GM04504 (cell line): ENCODE results near the gene EYS.

Experiments
- DNase-seq: peaks from one replicate; pipeline ENCODE4 v3.0.0-alpha.2; 2012; ENCODE audit warnings: low read depth

Gene EYS

DNA sequence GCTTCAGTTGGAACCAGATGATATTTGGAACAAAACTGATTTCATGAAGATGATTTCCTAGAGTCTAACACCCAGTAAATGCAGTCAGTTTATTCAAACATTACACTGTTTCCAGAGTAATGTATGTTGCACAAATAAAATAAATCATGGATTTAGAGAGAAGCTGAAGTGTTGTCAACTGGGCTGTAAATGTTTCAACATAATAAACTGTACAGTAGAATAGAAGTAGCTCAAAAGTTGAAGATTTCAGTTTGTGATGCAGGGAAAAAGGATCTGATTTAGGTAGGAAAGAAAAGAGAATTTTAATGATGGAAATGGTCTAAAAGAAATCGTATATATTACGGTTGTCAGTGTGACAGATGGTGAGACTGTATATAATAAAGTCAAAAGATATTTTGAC lies 985.2 kb downstream of the EYS start:
- DNase-seq = no peak

DNA sequence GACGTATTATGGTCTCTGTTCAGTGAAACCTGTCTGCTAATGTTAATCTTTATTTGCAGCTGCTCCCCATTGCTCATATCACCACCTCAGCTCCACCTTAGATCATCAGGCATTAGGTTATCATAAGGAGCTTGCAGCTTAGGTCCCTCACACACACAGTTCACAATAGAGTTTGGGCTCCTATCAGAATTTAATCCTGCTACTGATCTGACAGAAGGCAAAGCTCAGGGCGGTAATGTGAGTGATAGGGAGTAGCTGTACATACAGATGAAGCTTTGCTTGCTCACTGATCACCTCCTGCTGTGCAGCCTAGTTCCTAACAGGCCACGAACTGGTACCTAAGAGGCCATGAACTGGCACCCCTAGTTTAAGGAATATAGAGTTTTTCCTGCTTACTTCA lies 989.7 kb downstream of the EYS start:
- no peak for DNase-seq

DNA sequence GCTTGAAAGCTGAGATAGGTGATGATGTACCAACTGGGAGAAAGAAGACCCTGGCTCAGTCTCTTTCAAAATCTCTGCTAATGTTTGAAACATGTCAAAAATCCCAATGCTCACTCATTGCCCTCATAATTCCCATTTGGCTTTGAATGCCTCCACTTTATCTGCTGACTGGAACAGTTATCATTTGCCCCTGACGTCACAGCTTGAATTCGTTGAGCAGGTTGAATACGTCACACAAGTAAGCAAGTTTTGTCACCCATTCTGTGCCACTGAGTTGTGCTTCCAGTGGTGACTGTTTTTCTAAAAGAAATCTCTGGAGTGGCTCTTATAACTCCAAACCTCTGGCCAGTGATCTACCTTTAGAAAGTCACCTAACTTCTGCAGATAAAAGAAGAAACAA lies 991.4 kb downstream of the EYS start:
- no peak for DNase-seq

DNA sequence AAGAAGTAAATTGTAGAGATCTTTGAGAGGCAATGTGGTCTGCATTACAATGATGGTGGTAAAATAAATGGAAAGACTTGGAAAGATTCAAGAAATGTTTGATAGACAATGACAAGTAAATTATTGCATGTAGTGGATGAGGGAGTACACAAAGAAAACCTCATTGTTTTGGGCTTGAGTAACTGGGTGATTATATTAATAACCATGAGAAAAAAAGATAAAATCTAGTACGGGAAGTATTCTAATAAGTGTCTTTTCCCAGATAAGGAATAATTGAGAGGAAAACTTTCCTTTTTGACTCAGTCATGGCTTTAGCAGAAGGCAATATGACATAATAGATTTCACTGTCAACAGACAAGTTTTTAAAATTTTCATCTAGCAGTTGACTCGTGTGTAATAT lies 993.0 kb downstream of the EYS start:
- DNase-seq = no peak

DNA sequence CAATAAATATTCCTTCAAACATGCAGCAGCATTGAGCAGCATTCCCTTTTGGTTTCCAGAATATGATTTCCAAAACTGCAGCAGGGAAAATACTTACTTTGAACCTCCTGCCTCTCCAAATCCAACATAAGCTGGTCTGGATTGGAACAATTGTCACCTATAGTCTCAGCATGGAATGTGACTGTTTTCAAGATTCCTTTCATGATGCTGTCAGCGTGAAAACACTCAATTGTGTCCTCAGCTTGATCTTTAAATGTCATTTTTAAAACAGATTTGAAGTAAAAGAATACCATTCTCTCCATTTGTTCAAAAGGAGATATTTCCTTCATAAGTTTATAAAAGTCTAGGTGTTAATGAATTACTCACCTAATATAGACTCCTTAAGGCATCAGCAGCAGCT lies 993.9 kb downstream of the EYS start:
- DNase-seq = no peak

DNA sequence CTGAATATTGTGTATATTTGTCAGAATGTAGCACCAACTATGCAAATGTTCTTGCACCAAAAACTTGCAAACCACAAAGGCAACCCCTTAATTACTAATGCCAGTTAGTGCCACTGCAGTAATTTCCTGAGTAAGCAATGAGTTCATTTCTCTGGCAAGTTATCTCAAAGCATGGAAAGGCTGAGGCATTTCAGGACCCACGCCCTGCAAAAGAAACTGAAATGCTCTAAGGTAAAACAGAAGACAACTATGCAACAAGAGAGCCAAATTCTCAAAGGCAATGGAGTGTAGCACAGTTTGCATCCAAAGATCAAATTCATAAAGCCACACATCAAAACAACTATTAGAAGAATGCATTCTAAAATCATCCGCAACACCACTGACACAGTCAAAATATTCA lies 994.4 kb downstream of the EYS start:
- DNase-seq = no peak

DNA sequence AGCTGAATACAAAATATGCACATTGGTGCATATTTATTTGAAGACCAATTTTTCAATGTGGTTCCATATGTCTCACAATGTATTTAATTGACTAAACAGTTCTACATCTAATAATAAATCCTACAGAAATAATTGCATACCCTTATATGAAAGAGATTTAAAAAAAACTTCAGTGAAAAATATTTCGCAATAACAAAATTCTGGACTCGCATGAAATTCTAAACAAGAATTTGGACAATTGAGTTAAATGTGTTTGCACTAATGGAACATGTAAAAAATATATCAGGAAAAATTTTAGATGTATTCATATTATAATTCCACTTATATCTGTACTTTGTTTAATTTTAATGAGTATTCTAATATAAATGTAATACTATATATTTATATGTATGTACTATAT lies 1003.1 kb downstream of the EYS start:
- DNase-seq = no peak

DNA sequence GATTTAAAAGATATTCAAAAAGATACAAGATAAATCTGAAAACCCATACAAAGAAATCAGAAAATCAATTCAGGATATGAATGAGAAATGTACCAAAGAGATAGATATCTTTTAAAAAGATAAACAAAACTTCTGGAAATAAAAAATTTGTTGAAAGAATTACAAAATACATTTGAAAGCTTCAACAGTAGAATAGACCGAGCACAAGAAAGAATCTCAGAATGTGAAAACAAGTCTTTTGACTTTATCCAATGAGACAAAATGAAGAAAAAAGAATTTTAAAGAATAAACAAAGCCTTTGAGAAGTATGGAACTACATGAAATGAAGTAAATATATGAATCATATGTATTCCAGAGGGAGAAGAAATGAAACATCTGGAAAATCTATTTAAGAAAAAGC lies 1011.0 kb downstream of the EYS start:
- DNase-seq = no peak

DNA sequence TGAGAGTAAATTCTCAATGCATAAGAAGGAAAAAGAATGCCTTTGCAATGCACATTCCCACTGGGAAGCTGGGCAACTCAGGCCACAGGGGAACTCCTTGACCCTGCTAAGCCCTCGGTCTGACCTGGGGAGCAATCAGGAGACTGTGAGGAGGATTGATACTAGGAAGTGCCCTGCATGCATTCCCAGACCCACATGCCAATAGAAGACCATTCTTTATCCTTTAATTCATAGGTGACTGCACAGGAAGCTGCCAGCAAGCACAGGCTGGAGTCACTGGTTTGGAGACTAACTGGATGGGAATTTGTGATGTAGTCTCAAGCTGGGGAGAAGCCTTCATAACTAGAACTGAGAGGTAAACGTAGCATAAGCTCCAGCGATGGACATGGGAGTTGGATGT lies 1012.7 kb downstream of the EYS start:
- DNase-seq = no peak

DNA sequence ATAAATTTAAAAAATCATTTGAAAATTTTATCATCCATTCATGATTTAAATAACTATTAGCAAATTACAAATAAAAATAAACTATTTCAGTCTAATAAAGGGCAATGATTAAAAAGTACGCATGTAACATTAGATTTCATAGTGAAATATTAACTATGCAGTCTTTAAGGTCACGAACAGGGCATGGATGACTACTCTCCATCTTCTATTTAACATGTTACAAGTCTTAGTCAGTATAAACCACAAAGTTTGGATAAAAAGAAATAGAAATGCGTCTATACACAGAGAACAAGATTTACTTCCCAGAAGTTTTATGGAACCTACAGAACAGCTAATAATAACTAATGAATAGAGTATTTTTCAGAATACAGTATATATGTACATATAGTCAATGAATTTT lies 1016.0 kb downstream of the EYS start:
- no peak for DNase-seq

DNA sequence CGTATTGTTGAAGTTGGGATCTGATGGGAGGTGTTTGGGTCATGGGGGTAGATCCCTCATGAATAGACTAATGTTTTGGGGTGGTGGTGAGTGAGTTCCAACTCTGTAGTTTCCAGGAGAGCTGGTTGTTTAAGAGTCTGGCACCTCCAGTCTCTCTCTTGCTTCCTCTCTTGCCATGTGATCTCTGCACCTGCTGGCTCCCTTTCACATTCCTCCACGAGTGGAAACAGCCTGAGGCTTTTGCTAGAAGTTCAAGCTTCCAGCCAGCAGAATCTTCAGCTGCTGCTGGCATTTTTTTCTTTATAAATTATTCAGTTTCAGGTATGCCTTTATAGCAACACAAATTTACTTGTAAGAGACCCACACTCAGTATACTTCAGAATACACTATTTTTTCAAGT lies 1021.6 kb downstream of the EYS start:
- no peak for DNase-seq

DNA sequence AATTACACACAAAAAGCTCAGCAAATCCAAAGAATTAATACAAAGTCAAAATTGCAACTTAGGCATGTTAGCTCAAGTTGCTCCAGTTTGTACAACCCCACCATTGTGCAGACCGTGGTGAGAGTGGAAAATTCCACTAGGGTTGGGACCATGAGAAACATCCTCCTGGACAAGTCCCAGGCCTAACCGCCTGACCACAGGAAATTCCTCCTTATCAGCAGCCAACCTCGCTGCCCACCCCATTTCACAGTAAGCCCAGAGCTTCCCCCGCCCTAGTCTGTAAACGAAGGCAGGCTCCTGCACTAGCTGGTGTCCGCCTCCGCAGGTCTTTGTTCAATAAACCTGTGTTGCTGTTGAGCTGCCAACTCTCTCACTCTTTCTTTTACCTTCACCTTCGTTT lies 1023.3 kb downstream of the EYS start:
- no peak for DNase-seq

DNA sequence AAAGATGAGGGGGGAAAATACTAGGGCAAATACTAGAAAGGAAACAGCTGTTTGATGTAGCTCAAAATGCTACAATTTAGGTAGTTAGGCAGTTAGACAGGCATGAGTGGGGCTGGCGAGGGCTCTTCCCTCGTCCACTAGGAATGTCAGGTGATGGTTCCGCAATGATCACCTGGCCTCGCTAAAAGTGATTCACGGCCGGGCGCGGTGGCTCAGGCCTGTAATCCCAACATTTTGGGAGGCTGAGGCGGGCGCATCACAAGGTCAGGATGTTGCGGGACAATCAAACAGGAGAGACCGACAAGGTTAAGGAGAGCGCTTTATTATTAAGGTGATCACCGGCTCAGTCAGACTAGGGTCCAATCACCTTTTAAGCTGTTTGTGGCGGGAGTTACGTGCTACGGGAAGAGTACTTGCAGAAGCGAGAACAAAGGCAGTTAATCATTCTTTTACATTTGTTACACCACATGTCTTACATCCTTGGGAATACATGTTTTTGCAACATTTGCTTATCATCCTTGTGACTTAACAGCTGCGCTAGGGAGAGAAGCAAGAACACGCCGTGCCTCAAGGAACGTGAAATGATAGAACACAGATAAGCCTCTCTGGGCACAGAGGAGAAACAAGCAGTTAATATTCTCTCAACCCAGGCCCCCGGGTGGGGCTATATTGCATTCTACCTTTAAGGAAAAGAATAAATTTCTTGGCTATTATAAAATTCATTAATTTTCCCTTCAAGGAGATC lies 1025.4 kb downstream of the EYS start:
- DNase-seq = no peak

DNA sequence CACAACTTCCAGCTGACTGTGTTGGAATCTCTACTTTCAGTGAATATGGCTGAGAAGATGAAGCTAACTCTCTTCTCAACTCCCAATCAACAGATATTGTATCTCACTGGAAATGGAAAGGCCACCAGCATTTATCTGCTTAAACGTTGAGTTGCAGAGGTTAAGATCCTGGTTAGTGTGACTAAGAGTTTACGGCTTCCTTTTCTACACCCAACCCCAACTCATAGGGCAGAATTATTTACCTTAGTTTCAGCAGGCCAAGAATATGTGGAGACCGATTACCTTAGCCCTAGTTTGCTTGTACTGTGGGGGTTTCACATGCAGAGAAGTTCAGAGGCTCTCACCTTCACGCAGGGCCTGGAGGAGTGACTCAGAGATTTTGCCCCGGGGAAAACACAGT lies 1026.6 kb downstream of the EYS start:
- no peak for DNase-seq

DNA sequence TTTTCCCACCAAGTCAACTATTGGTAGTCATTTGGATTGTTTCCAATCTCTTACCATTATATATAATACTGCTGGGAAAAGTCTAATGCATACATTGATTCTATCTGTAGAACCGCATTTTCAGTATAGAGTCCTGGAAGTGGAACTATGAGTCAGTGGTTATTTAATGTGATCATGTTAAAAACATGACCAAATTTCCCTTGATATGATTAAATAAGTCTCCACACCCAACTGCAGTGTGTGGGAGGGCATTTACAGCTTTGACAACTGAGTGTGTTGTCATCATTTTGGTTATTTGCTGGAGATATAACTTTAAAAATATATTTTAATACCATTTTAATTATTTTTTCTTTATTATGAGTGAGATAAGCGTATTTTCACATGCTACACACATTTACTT lies 1027.6 kb downstream of the EYS start:
- DNase-seq = no peak

DNA sequence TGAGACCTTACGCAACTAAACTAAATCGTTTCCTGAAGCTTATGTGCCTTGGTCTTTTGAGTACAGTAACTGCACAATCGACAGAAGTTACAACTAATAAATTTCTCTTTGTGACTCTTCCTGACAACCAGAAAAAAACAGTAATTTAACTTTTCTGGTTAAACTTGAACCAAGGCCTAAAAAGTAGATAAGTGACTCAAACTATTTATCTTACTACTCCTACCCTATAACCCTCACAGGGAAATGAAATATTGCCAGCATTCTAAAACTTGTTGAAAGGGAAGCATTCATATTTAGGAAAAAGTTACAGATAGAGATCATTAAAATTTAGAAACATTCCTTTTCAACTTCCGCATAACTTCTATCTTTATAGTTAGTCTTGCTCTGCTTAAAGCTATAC lies 1034.4 kb downstream of the EYS start:
- no peak for DNase-seq

DNA sequence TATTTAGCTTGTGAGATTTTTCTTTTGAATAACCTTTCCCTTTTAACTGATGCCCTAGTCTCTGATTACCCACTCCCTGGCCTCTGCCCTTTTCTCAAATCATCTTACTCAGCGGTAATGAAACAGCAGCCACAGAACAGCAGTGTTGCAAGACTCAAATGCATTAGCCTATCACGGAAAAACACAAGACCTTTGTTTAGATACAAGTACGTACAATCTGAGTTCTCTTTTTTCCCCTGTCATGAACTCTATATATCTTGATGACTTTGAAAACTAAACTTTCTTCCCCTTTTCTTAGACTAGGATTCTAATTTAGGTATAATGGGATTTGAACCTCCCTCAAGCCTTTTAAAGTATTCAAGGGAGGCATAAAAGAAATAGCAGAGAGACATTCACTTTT lies 1034.9 kb downstream of the EYS start:
- no peak for DNase-seq

DNA sequence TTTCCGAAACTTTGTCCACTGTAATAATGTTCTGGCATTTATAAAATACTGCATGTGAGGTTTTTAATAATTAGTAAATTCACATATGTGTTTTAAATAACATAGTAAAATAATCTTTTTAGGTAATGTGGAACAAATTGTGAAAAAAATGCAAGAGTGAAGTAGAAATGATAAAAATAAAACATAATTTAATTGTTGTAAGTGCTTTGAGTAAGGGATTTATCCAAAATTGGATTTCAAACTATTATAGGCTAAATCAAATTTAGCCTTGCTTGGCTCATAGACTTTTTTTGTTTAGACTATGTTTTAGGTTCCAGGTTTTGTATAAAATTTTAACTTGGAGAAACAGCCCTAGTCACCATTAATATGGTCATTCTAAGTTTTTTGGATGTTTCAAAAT lies 1041.9 kb downstream of the EYS start:
- no peak for DNase-seq

DNA sequence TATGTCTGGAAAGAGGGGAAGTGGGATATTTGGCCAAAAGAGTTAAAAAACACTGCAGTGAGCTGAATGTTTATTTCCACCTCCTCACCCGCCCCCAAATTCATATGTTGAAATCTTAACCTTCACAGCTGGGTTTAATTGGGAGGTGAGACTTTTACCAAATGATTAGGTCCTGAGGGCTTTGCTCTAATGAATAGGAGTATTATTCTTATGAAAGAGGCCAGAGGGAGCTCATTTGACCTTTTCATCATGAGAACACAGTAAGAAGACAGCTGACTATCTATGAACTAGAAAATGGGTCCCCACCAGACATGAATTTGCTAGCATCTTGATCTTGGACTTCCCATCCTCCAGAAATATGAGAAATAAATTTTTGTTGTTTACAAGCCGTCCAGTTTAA lies 1042.5 kb downstream of the EYS start:
- no peak for DNase-seq

DNA sequence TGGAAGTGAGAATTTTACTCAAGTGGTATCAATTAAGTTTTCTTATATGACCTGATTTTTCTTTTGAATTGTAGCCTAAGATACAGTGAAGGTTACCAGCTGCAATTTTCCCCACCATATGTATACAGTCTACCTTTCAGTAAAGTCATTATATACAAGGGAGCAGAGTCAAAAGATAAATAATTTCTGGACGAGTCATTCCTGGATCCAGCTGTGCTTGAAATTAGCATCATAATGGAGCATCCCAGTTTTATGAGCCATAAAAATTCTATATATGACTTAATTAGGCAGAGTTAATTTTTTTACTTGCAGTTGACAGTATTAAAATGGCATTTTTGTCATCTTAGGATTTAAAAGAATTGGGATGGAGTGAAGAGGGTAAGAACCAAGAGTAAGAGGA lies 1063.0 kb downstream of the EYS start:
- no peak for DNase-seq

DNA sequence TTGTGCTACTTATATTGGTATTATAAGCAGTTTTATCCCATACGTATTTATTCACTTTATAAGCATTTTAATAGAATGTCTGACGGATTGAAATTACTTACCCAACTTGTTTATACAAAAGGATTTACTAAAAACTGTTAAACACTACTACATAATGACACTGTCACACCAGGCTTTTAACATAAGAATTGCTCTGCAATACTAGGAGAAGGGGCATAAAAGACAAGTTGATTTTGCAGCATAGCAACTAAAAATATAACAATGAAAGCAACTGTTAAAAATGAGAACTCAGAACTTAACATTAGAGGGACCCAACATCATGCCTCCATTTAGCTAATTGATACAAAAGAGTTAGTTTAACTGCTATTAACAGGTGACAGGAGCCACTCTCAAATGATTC lies 1076.1 kb downstream of the EYS start:
- DNase-seq = no peak

DNA sequence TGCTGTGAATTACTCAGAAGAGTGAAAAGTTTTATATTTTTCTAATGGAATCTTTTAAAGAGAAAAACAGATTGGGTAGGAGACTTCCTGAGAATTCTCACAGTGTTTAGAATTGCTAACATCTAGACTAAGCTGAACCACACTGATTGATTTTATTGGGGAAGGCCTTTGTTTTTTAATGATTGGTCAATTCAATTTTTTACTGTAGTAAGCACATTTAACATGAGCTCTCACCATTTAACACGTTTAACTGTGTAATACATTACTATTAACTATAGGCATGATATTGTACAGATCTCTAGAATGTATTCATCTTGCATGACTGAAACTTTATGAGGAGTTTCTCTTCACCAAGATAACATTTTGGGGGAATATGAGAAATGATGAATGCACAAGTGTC lies 1084.1 kb downstream of the EYS start:
- DNase-seq = no peak

DNA sequence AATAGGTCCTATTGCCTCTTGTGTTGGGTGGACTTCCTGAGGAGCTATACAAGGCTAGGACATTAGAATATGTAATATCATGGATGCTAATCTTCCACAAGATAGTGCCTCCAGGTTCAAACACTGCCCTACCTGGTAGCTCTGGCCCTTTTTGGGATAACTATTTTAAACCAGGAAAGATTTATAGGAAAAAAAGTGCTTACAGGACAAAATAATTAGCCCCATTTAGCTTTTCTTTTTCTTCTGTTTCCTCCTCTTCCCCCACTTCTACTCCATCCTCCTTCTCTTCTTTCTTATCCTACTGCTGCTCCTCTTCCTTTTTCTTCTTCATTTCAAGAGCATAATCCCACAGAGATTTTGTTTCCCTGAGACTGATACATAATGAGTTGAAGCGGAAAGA lies 1104.0 kb downstream of the EYS start:
- no peak for DNase-seq

DNA sequence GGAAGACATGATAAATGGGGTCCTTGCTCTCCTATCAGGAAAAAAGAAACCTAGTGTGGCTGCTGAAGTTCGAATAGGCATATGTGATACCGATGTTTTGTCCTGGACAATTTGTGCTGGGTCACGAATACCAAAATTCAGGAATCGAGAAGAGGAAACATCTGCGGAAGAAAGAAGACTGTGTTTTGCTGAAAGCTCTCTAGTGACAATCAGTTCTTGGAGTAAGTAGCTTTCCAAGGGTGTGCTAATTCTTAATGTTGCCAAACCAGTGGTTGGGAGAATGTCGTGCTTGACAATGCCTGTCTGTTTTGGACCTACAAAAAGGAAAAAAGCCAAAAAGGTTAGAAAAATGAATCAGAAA lies 1115.4 kb downstream of the EYS start:
- DNase-seq = no peak
